ENCODE data around the gene MNT. TPM values are rescaled to one million over a fixed set of nuclear protein-coding genes. Genes with fewer than 3 reads are reported as not detected.
A peak's percentile ranks its signal among the peaks of the same experiment; 100 is the strongest.

MNT gene
- total and polyA plus RNA-seq, 11 donors, result 4.1 to 20.4 (median 9.8) TPM

DNA sequence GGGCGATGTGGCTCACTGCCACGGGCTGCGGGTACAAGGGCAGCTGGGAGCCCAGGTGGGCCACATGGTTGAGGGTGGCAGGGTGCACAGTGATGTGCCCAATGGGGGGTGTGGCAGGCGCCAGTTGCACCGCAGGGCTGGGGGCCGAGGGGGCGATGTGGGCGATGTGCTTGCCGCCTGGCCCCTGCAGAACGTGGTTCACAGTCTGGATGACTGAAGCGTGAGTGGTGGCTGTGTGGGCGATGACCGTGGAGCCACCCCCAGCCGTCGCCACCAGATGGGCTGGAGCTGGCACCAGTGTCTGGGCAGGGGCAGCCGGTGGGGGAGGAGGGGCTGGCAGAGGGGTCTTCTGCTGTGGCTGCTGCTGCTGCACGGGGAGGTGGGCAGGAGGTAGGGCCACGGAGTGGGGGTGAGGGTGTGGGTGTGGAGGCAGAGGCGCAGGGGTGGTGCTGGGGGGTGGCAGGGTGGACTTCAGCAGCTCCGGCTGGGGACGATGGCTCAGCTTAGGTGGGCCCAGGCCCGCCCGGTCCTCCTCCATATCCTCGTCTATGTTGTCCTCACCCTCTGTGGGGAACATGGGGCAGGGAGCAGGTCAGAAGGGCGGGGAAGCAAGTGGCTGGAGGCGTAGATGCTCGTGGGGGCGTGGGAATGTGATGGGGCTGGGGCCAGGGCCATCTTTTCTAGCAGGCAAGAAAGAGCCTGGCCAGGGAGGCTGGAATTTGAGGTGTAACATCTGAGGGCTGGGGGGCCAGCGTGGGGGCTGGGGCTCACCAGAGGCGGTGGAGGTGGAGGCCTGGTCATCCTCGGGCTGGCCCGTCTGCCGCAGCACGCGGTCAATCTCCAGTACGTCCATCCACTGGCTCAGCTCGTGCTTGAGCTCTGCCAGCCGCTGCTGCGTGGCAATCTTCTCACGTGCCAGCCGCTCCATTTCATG, 13.5 kb downstream of the MNT start:
- DNase-seq (peak in 1 of 5 donors; percentile 58), ATAC-seq (no peak)
- TF ChIP-seq CTCF (IDR thresholded peaks at IDR 0.05) (no peak), POLR2A (IDR thresholded peaks at IDR 0.05) (no peak)
- intact Hi-C loops (cut with DNase I), result loop anchor here in 2 of 10 donors (2.0 to 10.0 kb wide), 2 partner anchors 23 to 297 kb away; no protein-coding TSS in a partner anchor
- WGBS, 4 donors, result 90 to 93% (median 92%) methylated on average over 41 of the region's 41 CpGs
- peaks cover 5 to 59% (median 33%) of the 10 kb centered on the region in 12 donors for H3K4me1 ChIP-seq
- no peak overlapping the region for H3K4me3 ChIP-seq
- no peak overlapping the region for H3K27ac ChIP-seq
- H3K27me3 ChIP-seq, result no peaks in the 10 kb centered on the region
- no peaks in the 10 kb centered on the region for H3K9me3 ChIP-seq
- H3K36me3 ChIP-seq, result peaks cover 2 to 36% (median 29%) of the 10 kb centered on the region in 9 donors

DNA sequence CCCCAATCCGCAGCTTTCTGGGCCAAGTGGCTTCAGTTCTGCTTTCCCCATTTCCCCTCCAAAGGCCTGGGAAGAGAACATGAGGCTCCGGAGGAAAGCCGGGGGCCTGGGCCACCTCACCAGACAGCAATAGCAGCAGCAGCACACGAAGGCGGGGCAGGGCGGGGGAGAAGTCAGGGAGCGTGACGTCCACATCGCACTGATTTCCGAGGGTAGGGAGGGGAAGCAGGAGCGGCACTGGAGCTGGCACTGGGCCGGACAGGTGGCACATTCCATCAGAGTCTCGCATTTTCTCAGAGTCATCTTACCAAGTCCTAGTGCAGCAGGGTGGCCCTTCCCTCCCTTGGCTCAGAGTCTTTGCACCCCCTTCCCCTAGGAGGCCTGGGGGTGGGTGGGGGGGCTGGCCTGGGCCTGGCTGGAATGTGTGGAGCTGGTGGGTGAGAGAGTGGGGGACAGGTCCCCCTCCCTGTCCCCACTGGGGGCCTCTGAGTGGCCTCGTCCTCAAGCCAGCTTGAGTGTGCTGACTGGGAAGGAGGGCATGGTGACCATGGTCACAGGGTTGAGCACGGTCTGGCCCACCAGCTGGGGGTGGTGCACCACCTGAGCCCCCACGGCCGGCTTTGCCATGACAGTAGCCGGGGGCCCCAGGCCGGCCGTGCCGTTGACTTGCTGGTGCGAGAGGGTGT, 14.3 kb downstream of the MNT start:
- no peaks in the 10 kb centered on the region for H3K9me3 ChIP-seq
- DNase-seq, result peak in 1 of 5 donors; percentile 49
- no peak overlapping the region for H3K4me3 ChIP-seq
- TF ChIP-seq POLR2A (IDR thresholded peaks at IDR 0.05) (no peak), CTCF (IDR thresholded peaks at IDR 0.05) (no peak)
- peaks cover 0 to 53% (median 26%) of the 10 kb centered on the region in 12 donors for H3K4me1 ChIP-seq
- ATAC-seq, result no peak
- no peak overlapping the region for H3K27ac ChIP-seq
- no peaks in the 10 kb centered on the region for H3K27me3 ChIP-seq
- H3K36me3 ChIP-seq, result peaks cover 2 to 38% (median 31%) of the 10 kb centered on the region in 9 donors
- intact Hi-C loops (cut with DNase I), result loop anchor here in 2 of 10 donors (2.0 to 10.0 kb wide), 2 partner anchors 24 to 298 kb away; no protein-coding TSS in a partner anchor
- 83 to 86% (median 85%) methylated on average over 20 to 22 of the region's 22 CpGs for WGBS, 4 donors

DNA sequence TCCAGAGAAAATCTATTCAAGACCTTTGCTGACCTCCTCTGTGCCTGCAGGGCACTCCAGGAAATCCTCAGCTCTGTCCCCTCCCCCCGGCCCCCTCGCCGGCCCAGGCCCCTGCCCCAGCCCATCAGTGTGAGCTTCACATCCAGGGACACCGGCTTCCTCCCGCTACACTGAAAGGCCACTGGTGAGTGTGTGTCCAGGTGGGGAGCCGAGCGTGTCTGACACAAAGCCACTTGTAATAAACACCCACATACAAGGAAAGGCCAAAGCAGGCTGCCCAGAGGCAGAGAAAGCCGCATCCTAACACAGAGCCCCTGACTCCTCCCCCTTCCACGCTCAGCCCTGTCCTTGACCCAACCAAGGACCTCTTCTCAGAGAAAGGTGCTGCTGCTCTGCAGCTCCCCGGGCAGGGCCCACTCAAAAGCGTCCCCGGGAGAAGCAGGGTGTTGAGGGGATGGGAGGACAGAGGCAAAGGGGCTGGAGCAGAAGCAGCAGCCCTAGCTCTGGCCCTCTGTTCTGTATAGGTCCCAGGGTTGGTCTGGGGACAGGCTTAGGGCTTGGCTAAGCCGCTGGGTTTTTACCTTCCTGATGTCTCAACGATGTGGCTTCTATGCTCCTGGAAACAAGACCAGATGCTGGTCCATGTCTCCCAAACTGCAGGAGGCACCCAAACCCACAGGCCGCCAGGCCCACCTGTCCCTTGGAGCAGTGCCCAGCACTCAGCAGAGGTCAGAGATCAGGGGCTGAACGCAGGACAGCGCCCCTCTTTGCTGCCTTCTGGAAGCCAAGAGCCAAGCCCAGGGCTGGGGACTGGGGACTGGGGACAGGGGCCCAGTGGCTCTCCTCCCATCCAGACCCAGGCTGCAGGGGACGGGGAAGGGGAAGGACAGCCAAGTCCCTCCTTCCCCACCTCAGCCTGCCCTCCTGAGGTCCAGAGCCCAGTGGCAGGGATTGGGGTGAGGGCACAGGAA, 15.3 kb downstream of the MNT start:
- H3K9me3 ChIP-seq, result no peaks in the 10 kb centered on the region
- H3K4me3 ChIP-seq, result no peak overlapping the region
- ATAC-seq (no peak), DNase-seq (peak in 1 of 5 donors; percentile 47)
- peaks cover 2 to 45% (median 34%) of the 10 kb centered on the region in 9 donors for H3K36me3 ChIP-seq
- intact Hi-C loops (cut with DNase I), result loop anchor here in 2 of 10 donors (2.0 to 10.0 kb wide), 2 partner anchors 25 to 299 kb away; no protein-coding TSS in a partner anchor
- TF ChIP-seq CTCF (IDR thresholded peaks at IDR 0.05), result no peak
- TF ChIP-seq POLR2A (IDR thresholded peaks at IDR 0.05), result no peak
- H3K27ac ChIP-seq, result no peak overlapping the region
- H3K27me3 ChIP-seq, result no peaks in the 10 kb centered on the region
- H3K4me1 ChIP-seq, result peaks cover 0 to 42% (median 16%) of the 10 kb centered on the region in 12 donors
- 55 to 85% (median 63%) methylated on average over 13 to 18 of the region's 18 CpGs for WGBS, 4 donors
